Neural progenitor cell (in vitro differentiated cells): ENCODE results near the gene DQX1. TPM values are rescaled to one million over a fixed set of nuclear protein-coding genes. Genes with fewer than 3 reads are reported as not detected.

ENCODE experiments used
- DNase-seq: peaks from one replicate; pipeline ENCODE4 v3.0.0-alpha.2; 2016; ENCODE audit warnings: low spot score
- H2AFZ ChIP-seq: fragments of 200-600 bp; sonication (generic); replicated peaks from 2 replicates; pipeline ENCODE4 v1.6.1; 2016; ENCODE audit warnings: antibody characterized with exemption
- H3F3A ChIP-seq: fragments of 200-600 bp; sonication (generic); 2 replicates; pipeline ENCODE4 v1.6.1; 2016; ENCODE audit warnings: antibody characterized with exemption, low read depth
- H3K27ac ChIP-seq: fragments of 200-600 bp; sonication (generic); 2 replicates; pipeline ENCODE4 v1.5.1; 2016; ENCODE audit warnings: mild to moderate bottlenecking
- H3K27me3 ChIP-seq: fragments of 200-600 bp; sonication (generic); 2 replicates; pipeline ENCODE4 v1.6.1; 2016; ENCODE audit warnings: mild to moderate bottlenecking, moderate library complexity
- H3K36me3 ChIP-seq: fragments of 200-600 bp; sonication (generic); 2 replicates; pipeline ENCODE4 v1.5.1; 2016
- H3K4me1 ChIP-seq: fragments of 200-600 bp; sonication (generic); 2 replicates; pipeline ENCODE4 v1.6.1; 2016; ENCODE audit warnings: mixed run types
- H3K4me2 ChIP-seq: fragments of 200-600 bp; sonication (generic); 2 replicates; pipeline ENCODE4 v1.6.1; 2016
- H3K4me3 ChIP-seq: fragments of 200-600 bp; sonication (generic); 2 replicates; pipeline ENCODE4 v1.5.1; 2016
- H3K79me2 ChIP-seq: fragments of 200-600 bp; sonication (generic); 2 replicates; pipeline ENCODE4 v1.6.1; 2016; ENCODE audit warnings: low read depth
- H3K9ac ChIP-seq: fragments of 200-600 bp; sonication (generic); 2 replicates; pipeline ENCODE4 v1.6.1; 2016
- H3K9me3 ChIP-seq: fragments of 200-600 bp; sonication (generic); 2 replicates; pipeline ENCODE4 v1.5.1; 2016; ENCODE audit warnings: low read depth
- H4K20me1 ChIP-seq: fragments of 200-600 bp; sonication (generic); 2 replicates; pipeline ENCODE4 v1.6.1; 2016; ENCODE audit warnings: low read depth
- H3K27ac Mint-ChIP-seq: 3 replicates; pipeline ENCODE4 v1.8.0; 2021; ENCODE audit warnings: mixed read lengths
- H3K27me3 Mint-ChIP-seq: 2 replicates; pipeline ENCODE4 v1.8.0; 2022; ENCODE audit warnings: low read depth, mild to moderate bottlenecking, inconsistent platforms, moderate library complexity, mixed read lengths; ENCODE audit not compliant: insufficient read depth
- H3K36me3 Mint-ChIP-seq: 3 replicates; pipeline ENCODE4 v1.8.0; 2021; ENCODE audit warnings: mixed read lengths
- H3K4me1 Mint-ChIP-seq: 3 replicates; pipeline ENCODE4 v1.8.0; 2021; ENCODE audit warnings: mixed read lengths
- H3K4me3 Mint-ChIP-seq: 3 replicates; pipeline ENCODE4 v1.8.0; 2021; ENCODE audit warnings: mild to moderate bottlenecking, moderate library complexity, mixed read lengths
- H3K9me3 Mint-ChIP-seq: 3 replicates; pipeline ENCODE4 v1.8.0; 2020; ENCODE audit warnings: mixed read lengths
- CTCF ChIP-seq: fragments of 200-600 bp; sonication (generic); IDR thresholded peaks from 2 replicates; pipeline ENCODE4 v1.5.1; 2017; ENCODE audit warnings: antibody characterized with exemption, mild to moderate bottlenecking
- EZH2 ChIP-seq: fragments of 200-600 bp; sonication (generic); IDR thresholded peaks from 2 replicates; pipeline ENCODE4 v1.6.1; 2017; ENCODE audit warnings: antibody characterized with exemption, mild to moderate bottlenecking, moderate library complexity
- EZH2phosphoT487 ChIP-seq: fragments of 200-600 bp; sonication (generic); IDR thresholded peaks from 2 replicates; pipeline ENCODE4 v1.6.1; 2017; ENCODE audit warnings: antibody characterized with exemption
- total RNA-seq: library from RNA; depleted of rRNA; stranded (reverse); fragments of >200 nt; gene quantifications from 2 replicates; pipeline ENCODE4 v1.2.3, GENCODE V29; 2015; ENCODE audit warnings: low replicate concordance

Gene DQX1
- total RNA-seq, 1 donor from 2014 or later = 0.11 TPM

GRCh38 chr2:74529357-74530238, 3.6 kb upstream of the DQX1 start, which contains the start of the genes AUP1 and HTRA2:
Gene AUP1, minus strand, starts transcription at chr2:74529706. Its CDS starts 77 bp downstream, at chr2:74529629.
Gene HTRA2, plus strand, starts transcription at chr2:74529933. Its CDS starts 74 bp downstream, at chr2:74530007.
- Mint-ChIP-seq H3K27me3 (peaks cover 7% of the 10 kb centered on the region), H3K27ac (peak within 1 kb of the TSS; percentile 97), H3K36me3 (peaks cover 32% of the 10 kb centered on the region), H3K9me3 (no peaks in the 10 kb centered on the region), H3K4me1 (peaks cover 32% of the 10 kb centered on the region), H3K4me3 (peak within 1 kb of the TSS; percentile 96)
- H3K9me3 ChIP-seq = no peaks in the 10 kb centered on the region
- no peaks in the 10 kb centered on the region for H4K20me1 ChIP-seq
- peak within 1 kb of the TSS; percentile 92 for H3K9ac ChIP-seq
- peaks cover 16% of the 10 kb centered on the region for H3K4me1 ChIP-seq
- peak within 1 kb of the TSS; percentile 98 for H3K4me2 ChIP-seq
- H2AFZ ChIP-seq = peak within 1 kb of the TSS; percentile 88
- H3K36me3 ChIP-seq = no peaks in the 10 kb centered on the region
- H3K27ac ChIP-seq = peak within 1 kb of the TSS; percentile 17
- DNase-seq = peak; percentile 100
- TF ChIP-seq CTCF = no peak
- no peak for TF ChIP-seq EZH2
- TF ChIP-seq EZH2phosphoT487 = no peak
- H3K79me2 ChIP-seq = peaks cover 35% of the 10 kb centered on the region
- H3K27me3 ChIP-seq = no peaks in the 10 kb centered on the region
- peaks cover 12% of the 10 kb centered on the region for H3F3A ChIP-seq
- H3K4me3 ChIP-seq = peak within 1 kb of the TSS; percentile 97

- peak overlapping the region; percentile 97 for H3K27ac Mint-ChIP-seq
- Histone ChIP-seq H3K4me3 (peak overlapping the region; percentile 97), H3K36me3 (no peaks in the 10 kb centered on the region), H3F3A (peaks cover 12% of the 10 kb centered on the region), H3K9ac (peak overlapping the region; percentile 92), H3K4me1 (peaks cover 16% of the 10 kb centered on the region), H2AFZ (peak overlapping the region; percentile 88), H3K9me3 (no peaks in the 10 kb centered on the region), H3K79me2 (peaks cover 35% of the 10 kb centered on the region), H4K20me1 (no peaks in the 10 kb centered on the region), H3K27ac (peak overlapping the region; percentile 17), H3K4me2 (peak overlapping the region; percentile 98), H3K27me3 (no peaks in the 10 kb centered on the region)
- H3K27me3 Mint-ChIP-seq = peaks cover 7% of the 10 kb centered on the region
- H3K36me3 Mint-ChIP-seq = peaks cover 30% of the 10 kb centered on the region
- peak overlapping the region; percentile 96 for H3K4me3 Mint-ChIP-seq
- DNase-seq = no peak
- H3K4me1 Mint-ChIP-seq = peaks cover 32% of the 10 kb centered on the region
- TF ChIP-seq EZH2phosphoT487 (no peak), EZH2 (no peak), CTCF (no peak)
- no peaks in the 10 kb centered on the region for H3K9me3 Mint-ChIP-seq
Measured at GRCh38 chr2:74528600-74529356, 2.7 kb upstream of the DQX1 start.

GRCh38 chr2:74527741-74528140, 1.7 kb upstream of the DQX1 start:
- H3K27ac ChIP-seq = no peak overlapping the region
- DNase-seq = no peak
- H3K27me3 Mint-ChIP-seq = peaks cover 6% of the 10 kb centered on the region
- peaks cover 25% of the 10 kb centered on the region for H3K36me3 Mint-ChIP-seq
- peaks cover 2% of the 10 kb centered on the region for H3K27me3 ChIP-seq
- no peak overlapping the region for H3K4me3 ChIP-seq
- no peaks in the 10 kb centered on the region for H4K20me1 ChIP-seq
- peaks cover 35% of the 10 kb centered on the region for H3K79me2 ChIP-seq
- no peak overlapping the region for H2AFZ ChIP-seq
- H3K9me3 Mint-ChIP-seq = no peaks in the 10 kb centered on the region
- H3K4me3 Mint-ChIP-seq = peak overlapping the region; percentile 96
- no peaks in the 10 kb centered on the region for H3K9me3 ChIP-seq
- no peak overlapping the region for H3K27ac Mint-ChIP-seq
- H3K4me1 Mint-ChIP-seq = peaks cover 32% of the 10 kb centered on the region
- no peak overlapping the region for H3K9ac ChIP-seq
- H3F3A ChIP-seq = peaks cover 12% of the 10 kb centered on the region
- H3K4me2 ChIP-seq = no peak overlapping the region
- peaks cover 16% of the 10 kb centered on the region for H3K4me1 ChIP-seq
- no peaks in the 10 kb centered on the region for H3K36me3 ChIP-seq
- TF ChIP-seq CTCF = no peak
- TF ChIP-seq EZH2 = no peak
- no peak for TF ChIP-seq EZH2phosphoT487
